Subcutaneous abdominal adipose tissue (tissue), 5 donors: Measurements from ENCODE around the gene ADGRB2.

Source experiments
- H3K27ac ChIP-seq: one replicate; pipeline ENCODE4 v1.7.0; 2013; ENCODE audit warnings: low read depth, mild to moderate bottlenecking, inconsistent platforms, low read length, moderate library complexity
- H3K27me3 ChIP-seq, 5 donors: one replicate each; pipeline ENCODE4 v1.7.0; 2013; ENCODE audit warnings: low read length in 5 of 5, inconsistent platforms in 1 of 5; ENCODE audit not compliant: control insufficient read depth in 5 of 5, insufficient read depth in 4 of 5
- H3K36me3 ChIP-seq, 5 donors: one replicate each; pipeline ENCODE4 v1.7.0; 2013; ENCODE audit warnings: low read length in 5 of 5; ENCODE audit not compliant: control insufficient read depth in 5 of 5, insufficient read depth in 5 of 5
- H3K4me1 ChIP-seq, 5 donors: one replicate each; pipeline ENCODE4 v1.7.0; 2013; ENCODE audit warnings: low read length in 5 of 5, mild to moderate bottlenecking in 3 of 5, moderate library complexity in 1 of 5; ENCODE audit not compliant: control insufficient read depth in 5 of 5, insufficient read depth in 5 of 5
- H3K4me3 ChIP-seq, 5 donors: one replicate each; pipeline ENCODE4 v1.7.0; 2013; ENCODE audit warnings: low read length in 5 of 5, low read depth in 1 of 5
- H3K9ac ChIP-seq, 5 donors: one replicate each; pipeline ENCODE4 v1.7.0; 2013; ENCODE audit warnings: low read length in 5 of 5, mild to moderate bottlenecking in 4 of 5, moderate library complexity in 3 of 5
- H3K9me3 ChIP-seq, 5 donors: one replicate each; pipeline ENCODE4 v1.7.0; 2013; ENCODE audit warnings: low read length in 5 of 5; ENCODE audit not compliant: control insufficient read depth in 5 of 5
- donor health status: healthy.
- donor health status: healthy.
- donor health status: healthy.
- donor health status: healthy.
- donor health status: healthy.

ADGRB2 gene

GRCh38 chr1:31765516-31765915 is 1.4 kb upstream of the ADGRB2 start:
- Histone ChIP-seq H3K9me3 (no peaks in the 10 kb centered on the region), H3K4me3 (no peak overlapping the region), H3K4me1 (peaks cover 2 to 32% (median 31%) of the 10 kb centered on the region in 5 donors), H3K27me3 (peaks cover 7 to 25% (median 21%) of the 10 kb centered on the region in 5 donors), H3K9ac (no peak overlapping the region), H3K27ac (no peak overlapping the region), H3K36me3 (no peaks in the 10 kb centered on the region)

DNA sequence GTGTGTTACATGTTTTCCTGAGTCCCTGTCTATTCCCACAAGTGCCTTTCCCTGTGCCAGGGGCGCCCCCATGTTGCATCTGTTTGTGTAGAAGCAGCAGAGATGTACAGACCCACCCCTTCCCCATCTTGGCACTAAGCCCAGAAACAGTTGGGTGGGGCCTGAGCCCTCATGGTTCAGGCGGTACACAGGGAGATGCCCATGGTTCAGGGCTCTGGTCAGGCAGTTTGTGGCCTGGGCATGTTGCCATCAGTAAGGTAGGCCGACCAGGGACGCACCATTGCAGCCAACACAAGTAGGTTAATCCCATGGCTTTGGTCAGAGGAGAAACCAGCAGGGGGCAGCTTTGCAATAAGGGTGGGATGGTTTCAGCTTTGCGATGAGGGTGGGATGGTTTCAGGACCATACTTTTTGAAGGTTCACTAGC is 914 bp upstream of the ADGRB2 start:
- H3K9me3 ChIP-seq = no peaks in the 10 kb centered on the region
- H3K4me3 ChIP-seq = no peak overlapping the region
- H3K9ac ChIP-seq = no peak overlapping the region
- H3K4me1 ChIP-seq = peaks cover 2 to 36% (median 36%) of the 10 kb centered on the region in 5 donors
- no peaks in the 10 kb centered on the region for H3K36me3 ChIP-seq
- H3K27ac ChIP-seq = no peak overlapping the region
- H3K27me3 ChIP-seq = peaks cover 7 to 26% (median 21%) of the 10 kb centered on the region in 5 donors

DNA sequence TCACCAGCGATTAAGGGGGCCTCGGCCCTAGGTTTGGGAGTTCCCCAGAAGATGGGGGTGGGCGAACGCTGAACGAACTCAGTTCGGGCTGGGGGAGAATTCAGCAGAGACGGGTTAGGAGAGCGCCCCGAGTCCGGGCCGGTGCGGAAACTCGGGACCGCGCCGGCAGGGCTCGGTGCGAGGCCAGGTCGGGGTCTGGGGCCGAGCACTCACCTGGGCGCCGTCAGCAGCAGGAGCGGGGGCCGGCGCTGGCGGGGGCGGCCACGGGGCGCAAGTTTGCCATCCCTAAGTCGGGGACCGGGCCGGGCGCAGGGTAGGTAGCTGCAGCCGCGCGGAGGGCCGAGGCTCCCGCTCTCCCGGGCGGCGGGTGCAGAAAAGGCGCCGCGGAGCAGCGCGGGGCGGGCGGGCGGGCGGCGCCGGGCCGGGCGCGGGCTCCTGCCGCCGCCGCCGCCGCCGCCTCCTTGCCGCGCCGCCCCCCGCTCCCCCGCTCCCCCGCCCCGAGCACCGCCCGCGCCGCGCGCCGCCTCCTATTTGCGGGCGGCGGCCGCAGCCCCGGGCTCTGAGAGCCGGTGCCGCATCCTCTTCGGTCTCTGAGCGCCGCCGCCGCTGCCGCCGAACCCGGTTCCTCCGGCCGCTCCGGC is 349 bp downstream of the ADGRB2 start:
- Histone ChIP-seq H3K4me1 (peaks cover 2 to 42% (median 37%) of the 10 kb centered on the region in 5 donors), H3K9me3 (no peaks in the 10 kb centered on the region), H3K27ac (no peak overlapping the region), H3K9ac (no peak overlapping the region), H3K27me3 (peaks cover 7 to 28% (median 21%) of the 10 kb centered on the region in 5 donors), H3K36me3 (no peaks in the 10 kb centered on the region), H3K4me3 (peak overlapping the region in 4 of 5 donors; percentile 46 to 53 (median 49))

- Histone ChIP-seq H3K9me3 (no peaks in the 10 kb centered on the region), H3K36me3 (no peaks in the 10 kb centered on the region), H3K9ac (no peak overlapping the region), H3K27me3 (peaks cover 7 to 30% (median 21%) of the 10 kb centered on the region in 5 donors), H3K4me3 (peak overlapping the region; percentile 36 to 53 (median 47)), H3K4me1 (peaks cover 2 to 42% (median 37%) of the 10 kb centered on the region in 5 donors), H3K27ac (no peak overlapping the region)
Observed at GRCh38 chr1:31762726-31763670, 1.1 kb downstream of the ADGRB2 start.

- peaks cover 7 to 30% (median 21%) of the 10 kb centered on the region in 5 donors for H3K27me3 ChIP-seq
- no peak overlapping the region for H3K9ac ChIP-seq
- H3K9me3 ChIP-seq = no peaks in the 10 kb centered on the region
- H3K36me3 ChIP-seq = no peaks in the 10 kb centered on the region
- H3K27ac ChIP-seq = no peak overlapping the region
- H3K4me3 ChIP-seq = no peak overlapping the region
- H3K4me1 ChIP-seq = peaks cover 2 to 42% (median 37%) of the 10 kb centered on the region in 5 donors
Observed at GRCh38 chr1:31762323-31762722, 1.8 kb downstream of the ADGRB2 start.

DNA sequence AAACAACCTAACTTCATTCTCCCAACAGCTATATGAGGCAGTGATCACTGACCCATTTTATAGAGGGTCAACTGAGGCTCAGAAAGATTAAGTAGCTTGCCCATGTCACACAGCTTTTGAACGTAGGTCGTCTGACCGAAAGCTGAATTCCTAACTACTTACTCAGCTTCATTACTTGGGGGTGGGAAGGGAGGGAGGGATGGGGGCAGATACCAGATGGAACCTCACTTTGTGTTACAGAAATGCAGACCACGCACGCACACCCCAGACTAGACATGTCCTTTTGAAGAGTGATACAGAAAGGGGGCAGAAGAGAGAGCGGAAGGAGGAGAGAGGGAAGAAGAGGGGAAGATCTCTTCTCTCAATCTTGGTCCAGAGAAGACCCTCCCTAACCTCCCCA is 2.3 kb downstream of the ADGRB2 start:
- Histone ChIP-seq H3K27ac (no peak overlapping the region), H3K36me3 (no peaks in the 10 kb centered on the region), H3K4me3 (no peak overlapping the region), H3K27me3 (peaks cover 7 to 30% (median 21%) of the 10 kb centered on the region in 5 donors), H3K9ac (no peak overlapping the region), H3K4me1 (peaks cover 2 to 42% (median 37%) of the 10 kb centered on the region in 5 donors), H3K9me3 (no peaks in the 10 kb centered on the region)

DNA sequence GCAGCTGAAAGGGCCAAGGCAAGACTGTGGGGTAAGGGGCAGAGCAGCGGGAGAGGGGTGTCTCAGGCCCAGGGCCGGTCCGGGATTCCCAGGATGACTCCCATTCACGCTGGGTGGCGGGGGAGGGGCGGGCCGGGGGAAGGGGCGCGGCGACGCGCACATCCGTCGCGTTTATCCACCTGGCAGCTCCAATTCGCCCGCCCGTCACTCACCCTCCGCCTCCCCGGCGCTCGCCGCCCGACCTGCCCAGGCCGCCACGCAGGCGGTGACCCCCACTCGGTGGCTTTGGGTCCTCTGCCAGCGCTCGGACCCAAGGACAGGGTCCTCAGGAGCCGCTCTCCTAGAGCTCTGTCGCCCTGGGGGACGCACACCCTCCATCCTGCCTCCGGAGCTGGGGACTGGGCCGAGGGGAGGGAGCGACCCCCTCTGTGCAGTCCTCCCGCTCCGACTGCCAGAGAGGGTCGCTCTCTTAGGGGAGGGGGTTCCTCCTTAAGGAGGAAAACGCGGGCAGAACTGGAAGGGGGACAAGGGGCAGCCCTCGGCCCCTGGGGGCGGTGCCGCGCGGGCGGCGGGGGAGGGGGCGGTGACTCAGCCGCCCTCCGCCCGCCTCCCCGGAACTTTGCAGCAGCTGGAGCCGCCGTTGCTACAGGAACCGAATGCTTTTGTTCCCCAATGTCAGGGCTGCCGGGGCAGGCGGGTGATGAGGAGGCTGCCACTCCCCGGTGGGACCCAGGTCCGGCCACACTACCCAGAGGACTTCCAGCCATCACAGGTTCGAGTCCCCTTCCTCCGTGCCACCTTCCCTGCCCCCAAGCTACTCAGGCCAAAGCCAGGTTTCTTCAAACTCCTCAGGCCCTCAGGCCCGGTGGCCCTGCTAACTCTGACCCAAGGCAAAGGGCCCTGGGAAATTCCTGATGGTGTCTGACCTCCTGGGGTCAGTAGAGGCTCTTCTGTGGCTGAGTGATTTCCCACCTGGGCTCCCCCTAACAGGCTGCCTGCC is 3.4 kb downstream of the ADGRB2 start:
- Histone ChIP-seq H3K9me3 (no peaks in the 10 kb centered on the region), H3K27me3 (peaks cover 7 to 30% (median 21%) of the 10 kb centered on the region in 5 donors), H3K4me3 (peak overlapping the region; percentile 49 to 68 (median 64)), H3K27ac (no peak overlapping the region), H3K4me1 (peaks cover 2 to 42% (median 37%) of the 10 kb centered on the region in 5 donors), H3K36me3 (no peaks in the 10 kb centered on the region), H3K9ac (peak overlapping the region in 1 of 5 donors; percentile 76)

DNA sequence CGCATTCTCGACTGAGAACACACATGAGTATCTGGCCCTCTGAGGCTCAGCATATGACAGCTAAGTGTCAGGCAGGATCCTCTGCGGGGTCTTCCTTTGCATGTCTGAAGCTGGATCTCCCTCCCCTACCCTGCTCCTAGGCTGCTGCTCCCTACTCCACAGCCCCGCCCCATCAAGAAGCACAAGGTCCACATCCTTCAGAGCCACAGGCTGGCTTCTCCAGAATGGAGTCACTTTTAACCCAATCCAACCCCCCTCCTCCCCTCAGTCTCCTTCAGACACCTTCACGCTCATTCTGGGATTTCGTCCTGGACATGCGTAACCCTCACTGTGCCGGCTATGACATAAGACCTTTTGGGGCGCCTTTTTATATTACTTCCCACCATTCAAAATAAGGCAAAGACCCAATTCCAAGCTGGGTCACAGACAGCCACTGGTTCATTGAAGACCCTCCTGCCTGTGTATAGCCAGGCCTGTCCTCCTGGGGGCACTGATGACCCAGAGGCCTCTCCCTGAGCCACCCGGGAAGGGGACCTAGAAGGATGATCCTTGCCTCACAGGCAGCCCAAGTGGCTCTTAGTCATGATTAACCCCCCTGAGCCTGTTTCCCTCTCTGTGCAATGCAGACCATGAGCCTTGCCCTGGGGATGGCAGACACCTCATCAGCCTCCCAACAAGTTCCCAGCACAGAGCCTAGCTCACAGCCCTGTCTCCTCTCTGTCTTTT is 4.7 kb downstream of the ADGRB2 start:
- peaks cover 7 to 26% (median 15%) of the 10 kb centered on the region in 5 donors for H3K27me3 ChIP-seq
- H3K36me3 ChIP-seq = no peaks in the 10 kb centered on the region
- no peaks in the 10 kb centered on the region for H3K9me3 ChIP-seq
- H3K4me3 ChIP-seq = no peak overlapping the region
- no peak overlapping the region for H3K27ac ChIP-seq
- no peak overlapping the region for H3K9ac ChIP-seq
- H3K4me1 ChIP-seq = peaks cover under 1 to 50% (median 42%) of the 10 kb centered on the region in 5 donors

GRCh38 chr1:31758823-31759222 is 5.3 kb downstream of the ADGRB2 start:
- H3K4me3 ChIP-seq = no peak overlapping the region
- H3K36me3 ChIP-seq = no peaks in the 10 kb centered on the region
- peaks cover 7 to 26% (median 14%) of the 10 kb centered on the region in 5 donors for H3K27me3 ChIP-seq
- H3K9ac ChIP-seq = no peak overlapping the region
- no peaks in the 10 kb centered on the region for H3K9me3 ChIP-seq
- H3K27ac ChIP-seq = no peak overlapping the region
- peaks cover 2 to 55% (median 46%) of the 10 kb centered on the region in 5 donors for H3K4me1 ChIP-seq
